Fibroblast of lung (primary cell): ENCODE measurements around the gene GLRA1. TPM values are rescaled to one million over a fixed set of nuclear protein-coding genes. Genes with fewer than 3 reads are reported as not detected.

Source experiments
- DNase-seq, 2 donors: peaks; one replicate each; pipeline versions ENCODE4 v3.0.0 to v3.0.0-alpha.2; 2010; ENCODE audit warnings: low read depth in 2 of 2
- H2AFZ ChIP-seq: 2 replicates; pipeline ENCODE4 v1.5.1; 2012; ENCODE audit warnings: low read length, control low read depth, inconsistent platforms
- H3K27ac ChIP-seq: 2 replicates; pipeline ENCODE4 v1.5.1; 2011; ENCODE audit warnings: low read length, control low read depth; ENCODE audit not compliant: insufficient read depth
- H3K27me3 ChIP-seq: 2 replicates; pipeline ENCODE4 v1.5.1; 2011; ENCODE audit warnings: mild to moderate bottlenecking, low read length; ENCODE audit not compliant: control insufficient read depth, insufficient read depth
- H3K36me3 ChIP-seq: 2 replicates; pipeline ENCODE4 v1.5.1; 2011; ENCODE audit warnings: low read length; ENCODE audit not compliant: control insufficient read depth, insufficient read depth
- H3K4me1 ChIP-seq: 2 replicates; pipeline ENCODE4 v1.5.1; 2011; ENCODE audit warnings: low read length; ENCODE audit not compliant: control insufficient read depth, insufficient read depth; ENCODE audit errors: extremely low read depth
- H3K4me2 ChIP-seq: 2 replicates; pipeline ENCODE4 v1.5.1; 2011; ENCODE audit warnings: low read length, control low read depth; ENCODE audit not compliant: insufficient read depth; ENCODE audit errors: extremely low read depth
- H3K4me3 ChIP-seq, 4 experiments: fragments of 200-600 bp in 1 of 4; sonication (generic) in 1 of 4; replicated peaks in 1 of 4; 2 replicates each; pipeline ENCODE4 v1.5.1; 2011 to 2016; ENCODE audit warnings: low read length in 4 of 4, low read depth in 3 of 4, mild to moderate bottlenecking in 3 of 4, control low read depth in 2 of 4, inconsistent platforms in 1 of 4, mixed read lengths in 1 of 4; ENCODE audit not compliant: insufficient read depth in 1 of 4; ENCODE audit errors: control extremely low read depth in 1 of 4
- H3K79me2 ChIP-seq: 2 replicates; pipeline ENCODE4 v1.5.1; 2012; ENCODE audit warnings: mild to moderate bottlenecking, low read length, inconsistent platforms; ENCODE audit not compliant: control insufficient read depth, insufficient read depth
- H3K9ac ChIP-seq: 2 replicates; pipeline ENCODE4 v1.5.1; 2011; ENCODE audit warnings: mild to moderate bottlenecking, low read length, control low read depth; ENCODE audit not compliant: insufficient read depth
- H3K9me3 ChIP-seq: 2 replicates; pipeline ENCODE4 v1.5.1; 2012; ENCODE audit warnings: low read depth, low read length; ENCODE audit not compliant: control insufficient read depth, insufficient read depth
- H4K20me1 ChIP-seq: 2 replicates; pipeline ENCODE4 v1.5.1; 2011; ENCODE audit warnings: low read length; ENCODE audit not compliant: control insufficient read depth, insufficient read depth; ENCODE audit errors: extremely low read depth
- CTCF ChIP-seq, 2 donors: IDR thresholded peaks in 1 of 2; conservative IDR thresholded peaks in 1 of 2; 1 replicate in 1 of 2; 2 replicates in 1 of 2; pipeline ENCODE4 v1.5.1; 2011 to 2012; ENCODE audit warnings: low read length in 2 of 2, control low read depth in 1 of 2, inconsistent platforms in 1 of 2, low read depth in 1 of 2, mild to moderate bottlenecking in 1 of 2
- EZH2 ChIP-seq: IDR thresholded peaks from 2 replicates; pipeline ENCODE4 v1.5.1; 2012; ENCODE audit warnings: low read length, control low read depth, mild to moderate bottlenecking; ENCODE audit errors: missing control alignments
- polyA plus RNA-seq, 2 donors: library from polyadenylated mRNA; depleted of rRNA in 1 of 2; stranded (reverse) in 1 of 2; unstranded in 1 of 2; fragments of >200 nt; gene quantifications; 2 replicates each; pipeline ENCODE4 v1.2.1, GENCODE V29; 2011 to 2012; ENCODE audit warnings: missing spikeins in 1 of 2
- total RNA-seq: library from RNA; depleted of rRNA; stranded (reverse); fragments of >200 nt; gene quantifications from 2 replicates; pipeline ENCODE4 v1.2.1, GENCODE V29; 2014

GLRA1 gene
- total and polyA plus RNA-seq, 2 donors (not counting 1 experiment from before 2014, with no cell fraction given), result not detected

GRCh38 chr5:151937851-151938250, 13.2 kb upstream of the GLRA1 start:
- no peaks in the 10 kb centered on the region for H3K79me2 ChIP-seq
- H2AFZ ChIP-seq, result no peak overlapping the region
- H3K4me2 ChIP-seq, result no peak overlapping the region
- H3K4me1 ChIP-seq, result no peaks in the 10 kb centered on the region
- no peak for DNase-seq
- H3K36me3 ChIP-seq, result no peaks in the 10 kb centered on the region
- H3K27me3 ChIP-seq, result no peaks in the 10 kb centered on the region
- no peaks in the 10 kb centered on the region for H4K20me1 ChIP-seq
- no peak overlapping the region for H3K4me3 ChIP-seq
- H3K9ac ChIP-seq, result no peak overlapping the region
- no peak for TF ChIP-seq CTCF (conservative IDR thresholded peaks at IDR 0.05 in 1 of 2, IDR thresholded peaks at IDR 0.05 in 1 of 2; ENCODE audit: low read depth in 1 of 2, low read length in 2 of 2)
- no peak for TF ChIP-seq EZH2
- H3K9me3 ChIP-seq, result no peaks in the 10 kb centered on the region
- H3K27ac ChIP-seq, result no peak overlapping the region

GRCh38 chr5:151935135-151935695, 10.6 kb upstream of the GLRA1 start:
- Histone ChIP-seq H3K4me1 (no peaks in the 10 kb centered on the region), H3K36me3 (no peaks in the 10 kb centered on the region), H3K27me3 (no peaks in the 10 kb centered on the region), H3K79me2 (no peaks in the 10 kb centered on the region), H3K9ac (no peak overlapping the region), H3K9me3 (no peaks in the 10 kb centered on the region), H4K20me1 (no peaks in the 10 kb centered on the region), H3K27ac (no peak overlapping the region), H3K4me3 (no peak overlapping the region), H2AFZ (no peak overlapping the region), H3K4me2 (no peak overlapping the region)
- TF ChIP-seq CTCF (conservative IDR thresholded peaks at IDR 0.05 in 1 of 2, IDR thresholded peaks at IDR 0.05 in 1 of 2; ENCODE audit: low read depth in 1 of 2, low read length in 2 of 2) (no peak), EZH2 (no peak)
- no peak for DNase-seq

GRCh38 chr5:151931260-151931659, 6.6 kb upstream of the GLRA1 start:
- DNase-seq, result no peak
- Histone ChIP-seq H3K4me3 (no peak overlapping the region), H3K9ac (no peak overlapping the region), H2AFZ (no peak overlapping the region), H3K36me3 (no peaks in the 10 kb centered on the region), H3K4me1 (no peaks in the 10 kb centered on the region), H3K27ac (no peak overlapping the region), H4K20me1 (no peaks in the 10 kb centered on the region), H3K9me3 (no peaks in the 10 kb centered on the region), H3K79me2 (no peaks in the 10 kb centered on the region), H3K27me3 (no peaks in the 10 kb centered on the region), H3K4me2 (no peak overlapping the region)
- no peak for TF ChIP-seq EZH2
- TF ChIP-seq CTCF (conservative IDR thresholded peaks at IDR 0.05 in 1 of 2, IDR thresholded peaks at IDR 0.05 in 1 of 2; ENCODE audit: low read depth in 1 of 2, low read length in 2 of 2), result no peak
